ENCODE measurements around the gene DRG2. TPM values are rescaled to one million over a fixed set of nuclear protein-coding genes. Genes with fewer than 3 reads are reported as not detected.

Gene DRG2
- total RNA-seq, 1 donor, result 32.5 TPM

- Histone ChIP-seq H3K9me3 (ENCODE audit: low read depth, low read length) (no peaks in the 10 kb centered on the region), H3K4me3 (ENCODE audit: low read length) (no peak overlapping the region), H3K4me1 (ENCODE audit: insufficient read depth, low read length) (peaks cover 7% of the 10 kb centered on the region), H3K27me3 (ENCODE audit: insufficient read depth, low read length) (no peaks in the 10 kb centered on the region)
Measured at GRCh38 chr17:18102640-18103039, 14.9 kb downstream of the DRG2 start.

GRCh38 chr17:18105027-18105426 lies 17.3 kb downstream of the DRG2 start:
- Histone ChIP-seq H3K4me3 (ENCODE audit: low read length) (no peak overlapping the region), H3K27me3 (ENCODE audit: insufficient read depth, low read length) (no peaks in the 10 kb centered on the region), H3K9me3 (ENCODE audit: low read depth, low read length) (no peaks in the 10 kb centered on the region), H3K4me1 (ENCODE audit: insufficient read depth, low read length) (peaks cover 7% of the 10 kb centered on the region)

GRCh38 chr17:18105595-18105994 lies 17.8 kb downstream of the DRG2 start:
- H3K27me3 ChIP-seq (ENCODE audit: insufficient read depth, low read length), result no peaks in the 10 kb centered on the region
- H3K9me3 ChIP-seq (ENCODE audit: low read depth, low read length), result no peaks in the 10 kb centered on the region
- no peak overlapping the region for H3K4me3 ChIP-seq (ENCODE audit: low read length)
- peaks cover 7% of the 10 kb centered on the region for H3K4me1 ChIP-seq (ENCODE audit: insufficient read depth, low read length)

GRCh38 chr17:18106211-18106610 lies 18.5 kb downstream of the DRG2 start:
- H3K9me3 ChIP-seq (ENCODE audit: low read depth, low read length), result no peaks in the 10 kb centered on the region
- peaks cover 7% of the 10 kb centered on the region for H3K4me1 ChIP-seq (ENCODE audit: insufficient read depth, low read length)
- no peak overlapping the region for H3K4me3 ChIP-seq (ENCODE audit: low read length)
- no peaks in the 10 kb centered on the region for H3K27me3 ChIP-seq (ENCODE audit: insufficient read depth, low read length)

- H3K4me3 ChIP-seq (ENCODE audit: low read length), result no peak overlapping the region
- H3K9me3 ChIP-seq (ENCODE audit: low read depth, low read length), result no peaks in the 10 kb centered on the region
- H3K4me1 ChIP-seq (ENCODE audit: insufficient read depth, low read length), result peaks cover 7% of the 10 kb centered on the region
- H3K27me3 ChIP-seq (ENCODE audit: insufficient read depth, low read length), result no peaks in the 10 kb centered on the region
Measured at GRCh38 chr17:18107061-18107790, 19.5 kb downstream of the DRG2 start.

GRCh38 chr17:18107971-18108370 lies 20.2 kb downstream of the DRG2 start:
- no peaks in the 10 kb centered on the region for H3K27me3 ChIP-seq (ENCODE audit: insufficient read depth, low read length)

GRCh38 chr17:18108401-18109312 lies 20.9 kb downstream of the DRG2 start, which contains the start of gene MYO15A:
Gene MYO15A (plus strand): TSS chr17:18108756. CDS start chr17:18118801, 10,045 bp downstream.
- no peaks in the 10 kb centered on the region for H3K27me3 ChIP-seq (ENCODE audit: insufficient read depth, low read length)
- no peaks in the 10 kb centered on the region for H3K4me1 ChIP-seq (ENCODE audit: insufficient read depth, low read length)
- no peak within 1 kb of the TSS for H3K4me3 ChIP-seq (ENCODE audit: low read length)
- H3K9me3 ChIP-seq (ENCODE audit: low read depth, low read length), result no peaks in the 10 kb centered on the region

More at GRCh38 chr17:18107971-18108370, 20.2 kb downstream of the DRG2 start:
- no peak overlapping the region for H3K4me3 ChIP-seq (ENCODE audit: low read length)
- no peaks in the 10 kb centered on the region for H3K9me3 ChIP-seq (ENCODE audit: low read depth, low read length)
- H3K4me1 ChIP-seq (ENCODE audit: insufficient read depth, low read length), result peaks cover under 1% of the 10 kb centered on the region

- no peaks in the 10 kb centered on the region for H3K9me3 ChIP-seq (ENCODE audit: low read depth, low read length)
- H3K4me1 ChIP-seq (ENCODE audit: insufficient read depth, low read length), result no peaks in the 10 kb centered on the region
- H3K27me3 ChIP-seq (ENCODE audit: insufficient read depth, low read length), result no peaks in the 10 kb centered on the region
Measured at GRCh38 chr17:18109935-18110485, 22.3 kb downstream of the DRG2 start.

GRCh38 chr17:18110636-18111145 lies 22.9 kb downstream of the DRG2 start:
- H3K4me3 ChIP-seq (ENCODE audit: low read length), result no peak overlapping the region
- no peaks in the 10 kb centered on the region for H3K9me3 ChIP-seq (ENCODE audit: low read depth, low read length)
- H3K27me3 ChIP-seq (ENCODE audit: insufficient read depth, low read length), result no peaks in the 10 kb centered on the region
- H3K4me1 ChIP-seq (ENCODE audit: insufficient read depth, low read length), result no peaks in the 10 kb centered on the region

More at GRCh38 chr17:18109935-18110485, 22.3 kb downstream of the DRG2 start:
- H3K4me3 ChIP-seq (ENCODE audit: low read length), result no peak overlapping the region

GRCh38 chr17:18111330-18111971 lies 23.7 kb downstream of the DRG2 start:
- Histone ChIP-seq H3K4me1 (ENCODE audit: insufficient read depth, low read length) (no peaks in the 10 kb centered on the region), H3K9me3 (ENCODE audit: low read depth, low read length) (no peaks in the 10 kb centered on the region), H3K27me3 (ENCODE audit: insufficient read depth, low read length) (no peaks in the 10 kb centered on the region), H3K4me3 (ENCODE audit: low read length) (no peak overlapping the region)

GRCh38 chr17:18115517-18115916 lies 27.8 kb downstream of the DRG2 start:
- Histone ChIP-seq H3K4me3 (ENCODE audit: low read length) (no peak overlapping the region), H3K27me3 (ENCODE audit: insufficient read depth, low read length) (no peaks in the 10 kb centered on the region), H3K4me1 (ENCODE audit: insufficient read depth, low read length) (no peaks in the 10 kb centered on the region), H3K9me3 (ENCODE audit: low read depth, low read length) (no peaks in the 10 kb centered on the region)

- no peaks in the 10 kb centered on the region for H3K9me3 ChIP-seq (ENCODE audit: low read depth, low read length)
- H3K4me3 ChIP-seq (ENCODE audit: low read length), result no peak overlapping the region
- H3K27me3 ChIP-seq (ENCODE audit: insufficient read depth, low read length), result no peaks in the 10 kb centered on the region
- H3K4me1 ChIP-seq (ENCODE audit: insufficient read depth, low read length), result no peaks in the 10 kb centered on the region
Measured at GRCh38 chr17:18116078-18116477, 28.3 kb downstream of the DRG2 start.

- Histone ChIP-seq H3K9me3 (ENCODE audit: low read depth, low read length) (no peaks in the 10 kb centered on the region), H3K4me1 (ENCODE audit: insufficient read depth, low read length) (no peaks in the 10 kb centered on the region), H3K4me3 (ENCODE audit: low read length) (no peak overlapping the region), H3K27me3 (ENCODE audit: insufficient read depth, low read length) (no peaks in the 10 kb centered on the region)
Measured at GRCh38 chr17:18117533-18117932, 29.8 kb downstream of the DRG2 start.

Measured in mononuclear cell (primary cell).